NCI-H82 (cell line): ENCODE data around the gene NOS2.
"Not testable (repeated sequence)": the region's sequence is repeated elsewhere in the genome, so short reads cannot be mapped to it uniquely, and the experiment has no call there.

Experiments used
- DNase-seq: peaks from one replicate; lab custom pipeline; 2025; lab: John Stamatoyannopoulos, UW

The NOS2 gene

GRCh38 chr17:27800522-27800921 lies at the start of gene NOS2:
Gene NOS2, minus strand, starts transcription at chr17:27800529. Its CDS starts 1,720 bp downstream, at chr17:27798809.
- DNase-seq, result peak; percentile 49

- DNase-seq, result no peak
These were observed 49.3 kb upstream of the NOS2 start for GRCh38 chr17:27849474-27850185.

- DNase-seq, result peak; percentile 82
These were observed 48.6 kb upstream of the NOS2 start for GRCh38 chr17:27848931-27849330.

GRCh38 chr17:27846808-27847307 lies 46.5 kb upstream of the NOS2 start:
- not testable (repeated sequence) for DNase-seq

DNA sequence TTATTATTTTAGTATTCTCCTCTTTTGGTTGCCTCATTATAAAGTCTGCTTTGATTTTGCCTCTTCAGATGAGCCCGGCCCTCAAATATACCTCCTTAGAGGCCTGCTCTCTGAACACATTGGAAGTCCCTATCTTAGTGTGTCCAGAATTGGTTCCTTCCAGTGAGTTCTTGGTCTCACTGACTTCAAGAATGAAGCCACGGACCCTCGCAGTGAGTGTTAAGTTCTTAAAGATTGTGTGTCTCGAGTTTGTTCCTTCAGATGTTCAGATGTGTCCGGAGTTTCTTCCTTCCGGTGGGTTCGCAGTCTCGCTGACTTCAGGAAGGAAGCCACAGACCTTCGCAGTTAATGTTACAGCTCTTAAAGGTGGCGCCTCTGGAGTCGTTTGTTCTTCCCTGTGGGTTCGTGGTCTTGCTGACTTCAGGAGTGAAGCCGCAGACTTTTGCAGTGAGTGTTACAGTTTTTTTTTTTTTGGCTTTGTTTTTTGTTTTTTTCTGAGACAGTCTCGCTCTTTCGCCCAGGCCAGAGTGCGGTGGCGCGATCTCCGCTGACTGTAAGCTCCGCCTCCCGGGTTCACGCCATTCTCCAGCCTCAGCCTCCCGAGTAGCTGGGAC lies 45.8 kb upstream of the NOS2 start:
- no peak for DNase-seq

DNA sequence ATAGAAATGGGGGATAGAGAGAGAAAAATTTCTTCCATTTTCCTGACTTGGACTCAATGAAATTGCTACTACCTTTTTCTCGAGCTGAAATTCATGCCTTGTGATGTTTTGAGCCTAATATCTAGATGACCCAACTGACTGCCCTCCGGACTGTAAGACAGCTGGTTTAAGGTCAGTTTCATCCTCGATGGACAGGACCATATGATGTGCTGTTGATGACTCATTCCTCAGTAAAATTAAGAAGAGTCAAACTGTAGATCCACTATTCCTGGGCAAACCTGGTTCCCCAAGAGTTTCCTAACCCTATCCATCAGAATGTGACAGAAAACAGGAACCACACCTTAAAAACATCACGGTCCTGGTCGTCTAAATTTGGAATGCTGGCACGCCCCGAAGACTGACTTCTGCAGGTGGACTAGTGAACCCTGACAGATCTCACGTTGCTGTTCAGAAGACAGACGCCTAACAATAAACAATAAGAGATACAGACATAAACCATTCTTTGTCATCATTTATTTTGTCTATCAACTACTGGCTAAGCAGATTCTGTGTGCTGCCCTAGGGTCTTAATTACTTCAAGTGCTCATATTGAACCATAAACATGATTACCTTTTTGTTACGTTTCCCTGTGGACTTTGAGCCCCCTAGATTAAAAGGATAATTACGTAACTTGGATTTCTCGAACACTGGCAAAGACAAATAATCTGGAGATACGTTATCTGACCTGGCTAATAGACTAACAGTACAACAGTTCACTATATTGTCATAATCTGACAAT lies 45.1 kb upstream of the NOS2 start:
- no peak for DNase-seq

- DNase-seq, result no peak
These were observed 40.4 kb upstream of the NOS2 start for GRCh38 chr17:27840688-27841087.

DNA sequence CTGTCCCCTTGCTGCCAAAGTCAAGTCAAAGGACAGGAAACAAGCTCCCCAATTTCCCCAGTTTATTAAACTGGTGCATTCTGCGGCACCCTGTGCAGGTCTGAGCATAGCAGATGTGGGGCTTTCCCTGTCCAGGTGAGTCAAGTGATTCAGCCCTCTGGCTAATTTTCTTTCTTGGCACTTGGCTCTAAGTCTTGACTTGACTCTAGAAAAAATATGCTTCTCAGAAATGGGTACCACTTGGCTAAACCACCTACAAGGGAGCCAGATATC lies 40.0 kb upstream of the NOS2 start:
- DNase-seq, result not testable (repeated sequence)

GRCh38 chr17:27839571-27840405 lies 39.5 kb upstream of the NOS2 start:
- not testable (repeated sequence) for DNase-seq

- DNase-seq, result peak; percentile 82
These were observed 38.3 kb upstream of the NOS2 start for GRCh38 chr17:27838607-27839006.

GRCh38 chr17:27837769-27838168 lies 37.4 kb upstream of the NOS2 start:
- DNase-seq, result not testable (repeated sequence)

- no peak for DNase-seq
These were observed 36.3 kb upstream of the NOS2 start for GRCh38 chr17:27836651-27837050.

- DNase-seq, result no peak
These were observed 34.2 kb upstream of the NOS2 start for GRCh38 chr17:27834571-27834970.

- DNase-seq, result no peak
These were observed 32.5 kb upstream of the NOS2 start for GRCh38 chr17:27832831-27833230.

DNA sequence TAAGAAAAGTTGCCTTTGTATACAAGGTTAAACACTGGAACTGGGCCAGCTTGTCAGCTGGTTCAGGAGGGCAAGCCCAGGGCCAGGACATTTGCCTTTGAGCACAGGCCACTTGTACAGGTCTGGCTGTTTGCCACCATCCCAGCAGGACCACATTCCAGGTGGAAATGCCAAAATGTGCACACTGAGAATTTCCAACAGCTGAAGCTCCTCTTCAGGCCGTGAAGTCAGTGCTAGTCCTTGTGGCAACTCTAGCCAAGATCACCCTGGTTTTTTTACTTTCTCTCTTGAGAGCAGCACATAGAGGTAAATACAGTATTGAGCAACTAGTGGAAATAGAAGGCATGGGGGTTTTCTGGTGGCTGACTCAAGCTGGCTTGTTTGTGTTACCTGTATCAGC lies 29.6 kb upstream of the NOS2 start:
- not testable (repeated sequence) for DNase-seq

DNA sequence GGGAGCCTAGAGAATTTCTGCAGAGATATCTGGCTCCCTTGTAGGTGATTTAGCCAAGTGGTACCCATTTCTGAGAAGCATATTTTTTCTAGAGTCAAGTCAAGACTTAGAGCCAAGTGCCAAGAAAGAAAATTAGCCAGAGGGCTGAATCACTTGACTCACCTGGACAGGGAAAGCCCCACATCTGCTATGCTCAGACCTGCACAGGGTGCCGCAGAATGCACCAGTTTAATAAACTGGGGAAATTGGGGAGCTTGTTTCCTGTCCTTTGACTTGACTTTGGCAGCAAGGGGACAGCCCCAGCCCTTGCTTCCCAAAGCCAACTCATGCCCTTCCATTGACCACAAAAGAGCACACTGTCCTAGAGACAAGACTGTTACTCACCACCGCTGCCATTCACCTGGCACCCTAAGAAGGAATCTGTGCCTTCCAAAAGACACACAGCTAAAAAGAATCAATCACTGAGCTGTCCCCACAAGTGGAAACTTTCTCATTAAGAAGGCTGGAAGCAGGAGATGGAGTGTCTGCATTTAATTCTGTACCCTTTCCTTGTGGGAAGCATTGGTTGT lies 28.9 kb upstream of the NOS2 start:
- not testable (repeated sequence) for DNase-seq

DNA sequence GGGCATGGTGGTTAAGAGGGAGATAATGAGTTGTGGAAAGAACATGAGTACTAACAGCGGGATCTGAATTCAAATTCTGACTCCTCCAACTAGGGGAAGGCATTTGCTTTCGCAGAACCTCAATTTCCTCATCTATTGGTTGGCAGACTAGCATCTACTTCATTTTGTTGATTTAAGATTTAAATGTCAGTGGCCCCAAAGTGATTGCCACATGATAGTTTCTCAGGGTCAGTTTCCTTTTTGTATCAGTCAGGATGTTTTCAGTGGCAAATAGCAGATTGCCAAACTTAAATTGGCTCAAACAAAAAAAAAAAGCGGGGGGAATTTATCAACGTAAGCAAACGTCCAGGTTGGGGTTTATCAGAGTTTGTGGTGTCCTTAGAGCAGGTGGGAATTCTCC lies 25.1 kb upstream of the NOS2 start:
- no peak for DNase-seq

DNA sequence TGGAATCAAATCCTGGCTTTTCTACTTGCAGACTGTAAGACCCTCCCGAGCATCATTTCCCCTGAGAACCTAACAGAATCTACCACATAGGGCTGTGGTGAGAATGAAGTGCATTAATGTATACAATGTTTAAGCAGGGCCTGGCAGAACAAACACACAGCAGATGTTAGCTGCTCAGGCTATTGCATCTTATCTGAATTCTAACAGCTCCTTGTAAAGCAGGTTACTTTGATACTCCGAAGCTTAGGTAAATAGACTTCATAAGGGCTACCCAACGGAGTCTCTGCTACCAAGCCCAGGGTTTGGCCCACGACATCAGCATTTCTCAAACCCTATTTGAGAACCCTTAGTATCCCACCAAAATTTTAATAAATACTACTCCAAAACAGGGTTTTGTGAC lies 24.4 kb upstream of the NOS2 start:
- DNase-seq, result peak; percentile 30

DNA sequence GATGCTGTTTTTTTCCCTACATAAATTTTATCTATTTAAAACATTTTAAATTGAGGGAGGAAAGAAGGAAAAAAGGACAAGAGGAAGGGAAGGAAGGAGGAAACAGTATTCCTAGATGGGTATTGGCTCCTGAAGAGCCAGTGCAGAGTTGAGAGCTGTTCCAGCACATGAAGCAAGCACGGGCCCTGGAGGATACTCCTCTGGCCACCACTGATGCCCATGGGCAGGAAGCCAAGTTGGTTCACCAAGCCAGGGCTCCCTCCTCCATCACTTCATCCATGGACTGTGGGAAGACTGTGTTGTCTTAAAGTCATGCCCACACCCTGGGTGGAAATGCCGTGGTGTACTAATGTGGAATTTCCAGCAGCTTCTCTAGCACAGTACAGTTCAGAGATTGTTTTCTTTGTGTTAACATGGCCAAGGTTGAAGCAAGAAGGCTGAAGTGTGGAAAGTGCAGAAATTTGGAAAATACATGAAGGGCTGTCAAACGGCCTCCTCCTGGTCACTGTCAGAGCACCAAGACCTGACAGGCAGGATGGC lies 23.9 kb upstream of the NOS2 start:
- no peak for DNase-seq

GRCh38 chr17:27822108-27822507 lies 21.8 kb upstream of the NOS2 start:
- peak; percentile 26 for DNase-seq

DNA sequence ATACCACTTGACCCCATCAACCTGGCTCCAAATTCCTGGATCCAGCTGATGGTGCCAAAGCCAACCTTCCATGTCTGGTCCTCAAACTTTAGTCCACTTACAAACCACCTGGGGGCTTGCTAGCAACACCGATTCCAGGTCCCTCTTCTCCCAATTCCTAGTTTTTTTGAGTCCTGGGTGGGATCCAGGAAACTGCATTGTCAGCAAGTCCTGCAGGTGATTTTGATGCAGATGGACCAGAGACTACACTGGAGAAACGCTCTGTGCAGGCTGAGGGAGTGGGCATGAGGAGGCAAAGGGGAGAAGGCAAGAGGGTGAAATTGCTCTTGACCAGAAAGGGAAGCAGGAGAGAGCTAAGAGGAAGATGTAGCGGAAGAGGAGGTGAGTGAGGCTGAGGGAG lies 21.0 kb upstream of the NOS2 start:
- no peak for DNase-seq

- DNase-seq, result no peak
These were observed 18.8 kb upstream of the NOS2 start for GRCh38 chr17:27819145-27819544.
